ENCODE results near the gene ABHD2. TPM values are rescaled to one million over a fixed set of nuclear protein-coding genes. Genes with fewer than 3 reads are reported as not detected.

The ABHD2 gene
- total and polyA plus RNA-seq, 9 of the 15 experiments (the other 6 are each of a cell fraction or from before 2014, with no cell fraction given): 16.9 to 99.8 (median 47.5) TPM

DNA sequence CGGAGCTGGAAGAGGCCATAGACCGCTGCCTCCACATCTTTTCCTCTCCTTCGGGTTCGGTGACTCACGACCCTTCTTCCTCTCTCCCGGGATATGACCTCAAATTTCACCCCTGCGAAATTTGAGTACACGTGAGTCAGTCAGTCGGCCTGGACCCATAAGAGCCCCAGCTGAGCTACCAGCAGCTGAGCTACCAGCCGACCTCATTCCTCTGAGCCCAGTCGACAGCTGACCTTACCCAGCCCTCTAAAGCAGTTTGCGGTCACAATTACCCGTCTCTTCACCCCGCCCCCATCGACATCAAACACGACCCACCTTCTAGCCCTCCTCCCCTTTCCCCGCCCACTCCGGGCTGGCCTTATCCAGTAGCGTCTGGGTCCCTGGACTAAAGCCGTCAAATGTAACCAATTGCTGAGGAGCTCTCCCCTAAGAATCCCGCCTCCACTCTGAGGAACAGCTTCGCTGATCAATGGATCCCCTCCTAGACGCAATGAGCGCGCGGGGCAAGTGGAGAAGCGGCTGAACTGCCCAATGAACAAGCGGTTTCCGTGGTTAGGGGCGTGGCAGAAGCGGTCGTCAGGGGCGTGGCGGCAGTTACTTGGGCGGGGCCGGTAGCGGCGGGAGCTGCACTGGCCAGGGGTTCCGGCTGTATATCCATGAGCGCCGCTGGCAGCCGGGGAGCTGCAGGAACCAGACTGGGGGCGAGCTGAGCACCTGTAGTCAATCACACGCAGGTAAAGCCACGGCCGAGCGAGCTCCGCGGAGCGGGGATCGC, at the start of gene ABHD2 (continued):
- TF ChIP-seq, protein P1, sequence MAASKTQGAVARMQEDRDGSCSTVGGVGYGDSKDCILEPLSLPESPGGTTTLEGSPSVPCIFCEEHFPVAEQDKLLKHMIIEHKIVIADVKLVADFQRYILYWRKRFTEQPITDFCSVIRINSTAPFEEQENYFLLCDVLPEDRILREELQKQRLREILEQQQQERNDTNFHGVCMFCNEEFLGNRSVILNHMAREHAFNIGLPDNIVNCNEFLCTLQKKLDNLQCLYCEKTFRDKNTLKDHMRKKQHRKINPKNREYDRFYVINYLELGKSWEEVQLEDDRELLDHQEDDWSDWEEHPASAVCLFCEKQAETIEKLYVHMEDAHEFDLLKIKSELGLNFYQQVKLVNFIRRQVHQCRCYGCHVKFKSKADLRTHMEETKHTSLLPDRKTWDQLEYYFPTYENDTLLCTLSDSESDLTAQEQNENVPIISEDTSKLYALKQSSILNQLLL (CRISPR knock-in tag; IDR thresholded peaks at IDR 0.05; ENCODE audit: borderline replicate concordance): no peak
- no peak for TF ChIP-seq POLR3G (IDR thresholded peaks at IDR 0.05; ENCODE audit: extremely low read depth, insufficient read length, insufficient replicate concordance)
- peak; percentile 90 for TF ChIP-seq CHD2 (IDR thresholded peaks at IDR 0.05; ENCODE audit: low read depth, low read length)
- 0 out of 2 replicates have a peak, but pooled peaks have one; percentile 3 for TF ChIP-seq NFE2 (IDR thresholded peaks at IDR 0.05; ENCODE audit: low read depth)
- TF ChIP-seq LARP7 (IDR thresholded peaks at IDR 0.05): no peak
- TF ChIP-seq, protein P2, sequence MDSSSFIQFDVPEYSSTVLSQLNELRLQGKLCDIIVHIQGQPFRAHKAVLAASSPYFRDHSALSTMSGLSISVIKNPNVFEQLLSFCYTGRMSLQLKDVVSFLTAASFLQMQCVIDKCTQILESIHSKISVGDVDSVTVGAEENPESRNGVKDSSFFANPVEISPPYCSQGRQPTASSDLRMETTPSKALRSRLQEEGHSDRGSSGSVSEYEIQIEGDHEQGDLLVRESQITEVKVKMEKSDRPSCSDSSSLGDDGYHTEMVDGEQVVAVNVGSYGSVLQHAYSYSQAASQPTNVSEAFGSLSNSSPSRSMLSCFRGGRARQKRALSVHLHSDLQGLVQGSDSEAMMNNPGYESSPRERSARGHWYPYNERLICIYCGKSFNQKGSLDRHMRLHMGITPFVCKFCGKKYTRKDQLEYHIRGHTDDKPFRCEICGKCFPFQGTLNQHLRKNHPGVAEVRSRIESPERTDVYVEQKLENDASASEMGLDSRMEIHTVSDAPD (CRISPR knock-in tag; IDR thresholded peaks at IDR 0.05): no peak
- TF ChIP-seq, protein P3, sequence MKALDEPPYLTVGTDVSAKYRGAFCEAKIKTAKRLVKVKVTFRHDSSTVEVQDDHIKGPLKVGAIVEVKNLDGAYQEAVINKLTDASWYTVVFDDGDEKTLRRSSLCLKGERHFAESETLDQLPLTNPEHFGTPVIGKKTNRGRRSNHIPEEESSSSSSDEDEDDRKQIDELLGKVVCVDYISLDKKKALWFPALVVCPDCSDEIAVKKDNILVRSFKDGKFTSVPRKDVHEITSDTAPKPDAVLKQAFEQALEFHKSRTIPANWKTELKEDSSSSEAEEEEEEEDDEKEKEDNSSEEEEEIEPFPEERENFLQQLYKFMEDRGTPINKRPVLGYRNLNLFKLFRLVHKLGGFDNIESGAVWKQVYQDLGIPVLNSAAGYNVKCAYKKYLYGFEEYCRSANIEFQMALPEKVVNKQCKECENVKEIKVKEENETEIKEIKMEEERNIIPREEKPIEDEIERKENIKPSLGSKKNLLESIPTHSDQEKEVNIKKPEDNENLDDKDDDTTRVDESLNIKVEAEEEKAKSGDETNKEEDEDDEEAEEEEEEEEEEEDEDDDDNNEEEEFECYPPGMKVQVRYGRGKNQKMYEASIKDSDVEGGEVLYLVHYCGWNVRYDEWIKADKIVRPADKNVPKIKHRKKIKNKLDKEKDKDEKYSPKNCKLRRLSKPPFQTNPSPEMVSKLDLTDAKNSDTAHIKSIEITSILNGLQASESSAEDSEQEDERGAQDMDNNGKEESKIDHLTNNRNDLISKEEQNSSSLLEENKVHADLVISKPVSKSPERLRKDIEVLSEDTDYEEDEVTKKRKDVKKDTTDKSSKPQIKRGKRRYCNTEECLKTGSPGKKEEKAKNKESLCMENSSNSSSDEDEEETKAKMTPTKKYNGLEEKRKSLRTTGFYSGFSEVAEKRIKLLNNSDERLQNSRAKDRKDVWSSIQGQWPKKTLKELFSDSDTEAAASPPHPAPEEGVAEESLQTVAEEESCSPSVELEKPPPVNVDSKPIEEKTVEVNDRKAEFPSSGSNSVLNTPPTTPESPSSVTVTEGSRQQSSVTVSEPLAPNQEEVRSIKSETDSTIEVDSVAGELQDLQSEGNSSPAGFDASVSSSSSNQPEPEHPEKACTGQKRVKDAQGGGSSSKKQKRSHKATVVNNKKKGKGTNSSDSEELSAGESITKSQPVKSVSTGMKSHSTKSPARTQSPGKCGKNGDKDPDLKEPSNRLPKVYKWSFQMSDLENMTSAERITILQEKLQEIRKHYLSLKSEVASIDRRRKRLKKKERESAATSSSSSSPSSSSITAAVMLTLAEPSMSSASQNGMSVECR (CRISPR knock-in tag; IDR thresholded peaks at IDR 0.05): peak; percentile 47; the same call in 1 of the 2 replicates
- 0 out of 4 replicates have a peak, but pooled peaks of 1 of the 2 experiments have one; percentile 17 for TF ChIP-seq SRF (CRISPR knock-in tag; IDR thresholded peaks at IDR 0.05)
- TF ChIP-seq HNRNPUL1 (IDR thresholded peaks at IDR 0.05; ENCODE audit: low read length): no peak
- TF ChIP-seq, protein P4, sequence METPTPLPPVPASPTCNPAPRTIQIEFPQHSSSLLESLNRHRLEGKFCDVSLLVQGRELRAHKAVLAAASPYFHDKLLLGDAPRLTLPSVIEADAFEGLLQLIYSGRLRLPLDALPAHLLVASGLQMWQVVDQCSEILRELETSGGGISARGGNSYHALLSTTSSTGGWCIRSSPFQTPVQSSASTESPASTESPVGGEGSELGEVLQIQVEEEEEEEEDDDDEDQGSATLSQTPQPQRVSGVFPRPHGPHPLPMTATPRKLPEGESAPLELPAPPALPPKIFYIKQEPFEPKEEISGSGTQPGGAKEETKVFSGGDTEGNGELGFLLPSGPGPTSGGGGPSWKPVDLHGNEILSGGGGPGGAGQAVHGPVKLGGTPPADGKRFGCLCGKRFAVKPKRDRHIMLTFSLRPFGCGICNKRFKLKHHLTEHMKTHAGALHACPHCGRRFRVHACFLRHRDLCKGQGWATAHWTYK (CRISPR knock-in tag; IDR thresholded peaks at IDR 0.05): no peak
- TF ChIP-seq, protein P5, sequence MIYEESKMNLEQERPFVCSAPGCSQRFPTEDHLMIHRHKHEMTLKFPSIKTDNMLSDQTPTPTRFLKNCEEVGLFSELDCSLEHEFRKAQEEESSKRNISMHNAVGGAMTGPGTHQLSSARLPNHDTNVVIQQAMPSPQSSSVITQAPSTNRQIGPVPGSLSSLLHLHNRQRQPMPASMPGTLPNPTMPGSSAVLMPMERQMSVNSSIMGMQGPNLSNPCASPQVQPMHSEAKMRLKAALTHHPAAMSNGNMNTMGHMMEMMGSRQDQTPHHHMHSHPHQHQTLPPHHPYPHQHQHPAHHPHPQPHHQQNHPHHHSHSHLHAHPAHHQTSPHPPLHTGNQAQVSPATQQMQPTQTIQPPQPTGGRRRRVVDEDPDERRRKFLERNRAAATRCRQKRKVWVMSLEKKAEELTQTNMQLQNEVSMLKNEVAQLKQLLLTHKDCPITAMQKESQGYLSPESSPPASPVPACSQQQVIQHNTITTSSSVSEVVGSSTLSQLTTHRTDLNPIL (CRISPR knock-in tag; IDR thresholded peaks at IDR 0.05): no peak
- no peak for TF ChIP-seq ZNF384 (IDR thresholded peaks at IDR 0.05; ENCODE audit: low read depth, low read length)
- no peak for TF ChIP-seq HMGN3 (IDR thresholded peaks at IDR 0.05; ENCODE audit: borderline replicate concordance, extremely low read depth, insufficient read length, low read depth, low read length)
- TF ChIP-seq KAT2B (IDR thresholded peaks at IDR 0.05; ENCODE audit: low read depth, low read length): no peak
- TF ChIP-seq FOXP1 (CRISPR knock-in tag; IDR thresholded peaks at IDR 0.05): no peak
- TF ChIP-seq POLR2H (tag; IDR thresholded peaks at IDR 0.05; ENCODE audit: low read depth): peak; percentile 75
- peak; percentile 70 for TF ChIP-seq SUPT5H (IDR thresholded peaks at IDR 0.05)
